Activated CD4-positive, alpha-beta T cell treated with anti-CD3 and anti-CD28 coated beads, Interleukin-2, amount 50 U/mL, for 1 hour (primary cell): Measurements from ENCODE around the gene ACTA2.

ENCODE experiments used
- DNase-seq: peaks from one replicate; pipeline ENCODE4 v3.0.0-alpha.2; 2020

ACTA2 gene

GRCh38 chr10:88916986-88917385, 35.6 kb downstream of the ACTA2 start:
- DNase-seq = no peak

GRCh38 chr10:88916231-88916630, 36.3 kb downstream of the ACTA2 start:
- no peak for DNase-seq

GRCh38 chr10:88915781-88916180, 36.8 kb downstream of the ACTA2 start:
- no peak for DNase-seq

GRCh38 chr10:88913788-88914187, 38.8 kb downstream of the ACTA2 start:
- DNase-seq = no peak

GRCh38 chr10:88913127-88913526, 39.4 kb downstream of the ACTA2 start:
- DNase-seq = no peak

GRCh38 chr10:88911851-88912250, 40.7 kb downstream of the ACTA2 start:
- no peak for DNase-seq

GRCh38 chr10:88911116-88911515, 41.5 kb downstream of the ACTA2 start:
- DNase-seq = no peak

GRCh38 chr10:88908194-88908593, 44.4 kb downstream of the ACTA2 start:
- DNase-seq = no peak

GRCh38 chr10:88906921-88907320, 45.7 kb downstream of the ACTA2 start:
- no peak for DNase-seq

GRCh38 chr10:88903715-88904114, 48.9 kb downstream of the ACTA2 start:
- no peak for DNase-seq

- no peak for DNase-seq
These were observed 50.4 kb downstream of the ACTA2 start for GRCh38 chr10:88901984-88902789.

GRCh38 chr10:88901206-88901983, 51.2 kb downstream of the ACTA2 start:
- no peak for DNase-seq

- DNase-seq = no peak
These were observed 52.7 kb downstream of the ACTA2 start for GRCh38 chr10:88899886-88900285.

- DNase-seq = no peak
These were observed 53.8 kb downstream of the ACTA2 start for GRCh38 chr10:88898727-88899126.

GRCh38 chr10:88896994-88897853, 55.3 kb downstream of the ACTA2 start:
- no peak for DNase-seq

- DNase-seq = no peak
These were observed 56.1 kb downstream of the ACTA2 start for GRCh38 chr10:88896372-88896993.

- DNase-seq = no peak
These were observed 57.3 kb downstream of the ACTA2 start for GRCh38 chr10:88895250-88895649.

- DNase-seq = no peak
These were observed 59.0 kb downstream of the ACTA2 start for GRCh38 chr10:88893611-88894010.

GRCh38 chr10:88892222-88892967, 60.2 kb downstream of the ACTA2 start:
- DNase-seq = no peak

- DNase-seq = no peak
These were observed 61.7 kb downstream of the ACTA2 start for GRCh38 chr10:88890681-88891381.

GRCh38 chr10:88889559-88890337, 62.8 kb downstream of the ACTA2 start:
- no peak for DNase-seq
